Measurements from ENCODE around the gene TSPAN11. TPM values are rescaled to one million over a fixed set of nuclear protein-coding genes. Genes with fewer than 3 reads are reported as not detected.

The TSPAN11 gene
- polyA plus RNA-seq, 2 of the 4 experiments (the other 2 are of a cell fraction): 0.01 to 0.06 TPM

GRCh38 chr12:30980955-30981662 is 54.6 kb downstream of the TSPAN11 start:
- Histone ChIP-seq H3K9me3 (no peaks in the 10 kb centered on the region), H3K4me3 (no peak overlapping the region), H3K4me1 (no peaks in the 10 kb centered on the region), H3K27ac (no peak overlapping the region), H3K4me2 (no peak overlapping the region)
- FAIRE-seq: no peak
- DNase-seq (ENCODE audit: low read depth in 1 of 2, low spot score in 1 of 2): no peak
- no peak for TF ChIP-seq FOXS1 (CRISPR knock-in tag; IDR thresholded peaks at IDR 0.05)
- no peak for TF ChIP-seq POLR2AphosphoS2 (conservative IDR thresholded peaks at IDR 0.05; ENCODE audit: low read length)
- no peak for TF ChIP-seq SREBF2 (IDR thresholded peaks at IDR 0.05)
- no peak for TF ChIP-seq ELK1 (IDR thresholded peaks at IDR 0.05; ENCODE audit: low read depth, low read length)
- ChIA-PET POLR2A (no interaction called here), CTCF (interaction anchor here (1.1 to 14.2 kb wide), 4 partner anchors 8 to 134 kb away, joined by 3 to 120 read pairs (median 42); no protein-coding TSS in a partner anchor)
- ATAC-seq: no peak
- WGBS (ENCODE audit: missing lambda C conversion rate): 71% methylated on average over 18 of the region's 18 CpGs

- H3K27ac ChIP-seq: no peak overlapping the region
- no peak overlapping the region for H3K4me2 ChIP-seq
- FAIRE-seq: no peak
- no peaks in the 10 kb centered on the region for H3K9me3 ChIP-seq
- TF ChIP-seq TP53 (CRISPR knock-in tag; IDR thresholded peaks at IDR 0.05) (no peak), HDAC2 (IDR thresholded peaks at IDR 0.05) (no peak), HOXA7 (CRISPR knock-in tag; IDR thresholded peaks at IDR 0.05) (no peak), NPAS2 (CRISPR knock-in tag; IDR thresholded peaks at IDR 0.05; ENCODE audit: borderline replicate concordance) (no peak), KDM1A (IDR thresholded peaks at IDR 0.05; ENCODE audit: low read depth) (no peak), JUN (IDR thresholded peaks at IDR 0.05) (no peak), MAZ (IDR thresholded peaks at IDR 0.05; ENCODE audit: borderline replicate concordance, low read depth, low read length) (no peak), NR3C1 (IDR thresholded peaks at IDR 0.05) (no peak), RAD21 (conservative IDR thresholded peaks at IDR 0.05 in 1 of 2, IDR thresholded peaks at IDR 0.05 in 1 of 2) (no peak), MAFK (IDR thresholded peaks at IDR 0.05; ENCODE audit: partially characterized antibody) (no peak), SREBF2 (IDR thresholded peaks at IDR 0.05) (no peak), ZC3H11A (IDR thresholded peaks at IDR 0.05) (no peak), ZNF302 (CRISPR knock-in tag; IDR thresholded peaks at IDR 0.05) (no peak), RFX5 (IDR thresholded peaks at IDR 0.05) (no peak), REST (IDR thresholded peaks at IDR 0.05) (no peak)
- TF ChIP-seq, protein P1, sequence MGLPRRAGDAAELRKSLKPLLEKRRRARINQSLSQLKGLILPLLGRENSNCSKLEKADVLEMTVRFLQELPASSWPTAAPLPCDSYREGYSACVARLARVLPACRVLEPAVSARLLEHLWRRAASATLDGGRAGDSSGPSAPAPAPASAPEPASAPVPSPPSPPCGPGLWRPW (IDR thresholded peaks at IDR 0.05): no peak
- TF ChIP-seq, protein P2, sequence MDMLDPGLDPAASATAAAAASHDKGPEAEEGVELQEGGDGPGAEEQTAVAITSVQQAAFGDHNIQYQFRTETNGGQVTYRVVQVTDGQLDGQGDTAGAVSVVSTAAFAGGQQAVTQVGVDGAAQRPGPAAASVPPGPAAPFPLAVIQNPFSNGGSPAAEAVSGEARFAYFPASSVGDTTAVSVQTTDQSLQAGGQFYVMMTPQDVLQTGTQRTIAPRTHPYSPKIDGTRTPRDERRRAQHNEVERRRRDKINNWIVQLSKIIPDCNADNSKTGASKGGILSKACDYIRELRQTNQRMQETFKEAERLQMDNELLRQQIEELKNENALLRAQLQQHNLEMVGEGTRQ (IDR thresholded peaks at IDR 0.05): no peak
- WGBS (ENCODE audit: missing lambda C conversion rate): 83% methylated on average over 11 of the region's 12 CpGs
- no peaks in the 10 kb centered on the region for H3K4me1 ChIP-seq
- ChIA-PET POLR2A (no interaction called here), CTCF (interaction anchor here (3.3 to 14.2 kb wide), 3 partner anchors 9 to 135 kb away, joined by 15 to 120 read pairs (median 70); no protein-coding TSS in a partner anchor)
- H3K4me3 ChIP-seq: no peak overlapping the region
- ATAC-seq: no peak
- DNase-seq (ENCODE audit: low read depth in 1 of 2, low spot score in 1 of 2): no peak
Measured at GRCh38 chr12:30982413-30982812, 55.9 kb downstream of the TSPAN11 start.

Data from A549 (cell line).